ENCODE measurements around the gene LYVE1.

Gene LYVE1

DNA sequence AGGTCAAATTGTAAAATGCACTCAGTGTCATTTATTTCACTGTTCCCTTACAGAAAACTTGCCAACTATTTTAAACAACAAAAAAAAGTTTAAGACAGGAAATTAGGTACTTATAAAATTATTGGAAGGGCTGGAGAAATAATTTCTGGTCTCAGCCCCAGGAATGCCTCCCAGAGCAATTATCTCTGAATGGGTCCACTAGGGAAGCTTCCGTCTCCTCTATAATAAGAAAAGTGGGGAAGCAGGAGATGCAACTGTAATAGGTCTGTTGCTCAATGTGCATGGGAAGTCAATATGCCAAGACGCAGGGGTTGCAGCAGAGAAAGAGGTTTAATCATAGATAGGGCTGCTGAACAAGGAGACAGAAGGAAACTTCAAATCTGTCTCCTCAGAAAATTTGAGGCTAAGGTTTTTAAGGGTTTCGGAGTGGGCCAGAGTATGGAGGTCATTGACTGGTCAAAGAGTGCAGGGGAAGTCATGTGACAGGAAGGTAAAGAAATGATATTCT is 16.6 kb downstream of the LYVE1 start:
- DNase-seq = no peak

DNA sequence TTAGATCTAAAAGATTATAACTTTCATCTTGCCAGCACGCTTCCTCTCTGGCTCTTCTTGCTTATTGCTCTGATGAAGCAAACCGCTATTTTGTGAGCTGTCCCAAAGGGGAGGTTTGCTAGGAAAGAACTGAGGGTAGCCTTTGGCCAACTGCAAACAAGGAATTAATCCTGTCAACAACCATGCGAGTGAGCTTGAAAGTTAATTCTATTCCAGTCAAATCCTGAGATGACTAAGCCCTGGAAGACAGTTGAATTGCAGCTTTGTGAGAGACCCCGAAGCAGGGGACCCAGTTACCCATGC is 17.2 kb downstream of the LYVE1 start:
- no peak for DNase-seq

DNA sequence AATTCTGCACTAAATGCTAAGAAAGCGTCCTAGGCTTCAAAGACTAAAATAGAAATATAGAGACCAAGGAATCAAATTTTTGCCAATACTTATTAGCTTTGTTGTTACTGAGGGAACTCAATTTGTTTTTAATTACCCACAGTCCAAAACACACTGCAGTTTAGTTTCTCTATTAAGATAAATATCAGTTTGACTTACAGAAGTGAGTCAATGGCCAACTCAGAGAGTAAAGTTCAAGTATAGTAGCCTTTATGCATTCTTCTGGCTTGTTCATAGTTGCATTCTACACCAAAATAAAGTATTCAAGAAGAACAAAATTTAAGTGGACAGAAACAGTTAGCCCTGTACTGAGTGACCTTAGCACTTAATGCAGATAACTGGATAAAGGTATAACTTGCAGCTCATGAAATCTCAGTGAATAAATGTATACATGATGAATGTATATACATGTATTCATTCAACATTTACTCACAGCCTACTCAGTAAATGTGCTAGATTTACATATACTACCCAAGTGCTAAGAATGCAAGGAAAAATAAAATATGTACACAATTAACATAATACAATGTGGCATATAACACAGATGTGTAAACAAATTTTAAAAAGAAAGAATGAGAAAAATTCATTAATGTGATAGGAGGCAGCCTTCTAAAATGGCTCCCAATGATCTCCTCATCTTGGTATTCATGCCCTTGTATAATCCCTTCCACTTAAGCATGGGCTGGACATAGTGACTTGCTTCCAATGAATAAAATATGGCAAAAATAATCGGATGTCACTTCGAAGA is 17.8 kb downstream of the LYVE1 start:
- DNase-seq = no peak

DNA sequence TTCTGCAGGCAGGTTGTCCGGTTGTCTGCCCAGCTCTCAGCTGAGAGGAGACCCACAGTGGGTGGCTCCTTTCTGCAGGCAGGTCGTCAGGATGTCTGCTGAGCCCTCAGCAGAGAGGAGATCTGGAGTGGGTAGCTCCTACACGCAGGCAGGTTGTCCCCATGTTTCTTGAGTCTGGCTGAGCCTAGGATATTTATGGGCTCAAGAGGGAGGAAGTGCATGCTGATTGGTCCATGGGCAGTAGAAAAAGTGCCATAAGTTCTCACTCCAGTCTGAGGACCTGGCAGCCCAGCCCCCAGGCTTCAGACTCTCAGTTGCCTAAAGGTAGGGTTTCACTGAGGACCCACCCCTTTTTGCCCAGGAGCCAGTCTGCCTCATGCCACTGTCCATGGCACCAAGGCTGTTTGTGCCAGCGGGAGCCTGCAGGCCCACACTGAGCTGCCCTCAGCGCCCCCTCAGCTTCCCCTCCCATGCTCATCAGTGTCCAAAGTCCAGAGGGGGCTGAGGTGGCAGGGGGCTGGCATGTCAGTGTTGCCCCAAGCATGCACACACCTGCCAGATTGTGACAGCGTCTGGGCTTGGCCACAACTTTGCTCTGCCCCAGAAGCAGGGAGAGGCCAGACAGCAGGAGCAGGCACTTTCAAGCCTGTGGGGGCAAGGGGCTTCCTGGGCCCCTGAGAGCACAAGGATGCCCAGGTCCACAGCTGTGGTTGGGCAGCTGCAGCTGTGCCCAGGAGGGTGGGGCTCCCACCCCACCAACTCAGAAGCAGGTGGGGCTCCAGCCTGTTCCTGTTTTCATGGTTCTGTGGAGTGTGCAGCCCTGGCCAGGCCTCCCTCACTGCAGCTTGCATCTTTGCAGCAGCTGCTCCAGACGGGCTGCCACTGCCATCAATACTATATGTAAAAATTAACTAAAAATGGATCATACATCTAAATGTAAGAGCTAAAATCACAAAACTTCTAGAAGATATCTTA is 23.7 kb downstream of the LYVE1 start:
- DNase-seq = no peak

DNA sequence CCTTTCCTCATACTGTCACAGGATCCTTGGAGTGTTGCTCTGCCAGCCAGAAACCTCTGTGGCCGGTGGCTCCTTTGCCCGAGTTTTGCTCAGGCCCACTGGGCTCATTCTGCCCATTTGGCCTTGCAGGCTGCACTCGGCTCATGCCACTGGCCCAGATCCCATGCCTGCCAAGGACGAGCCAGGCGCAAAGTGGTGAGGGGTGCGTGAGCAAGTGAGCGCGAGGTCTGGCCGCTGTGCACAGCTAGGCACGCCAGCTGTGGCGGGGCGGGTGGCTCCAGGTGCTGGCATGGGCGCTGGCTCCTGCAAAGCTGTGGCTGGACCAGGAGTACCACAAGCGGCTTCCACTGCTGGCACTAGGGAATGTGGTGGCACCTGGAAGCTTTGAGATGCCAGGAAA is 24.7 kb downstream of the LYVE1 start:
- DNase-seq = no peak

DNA sequence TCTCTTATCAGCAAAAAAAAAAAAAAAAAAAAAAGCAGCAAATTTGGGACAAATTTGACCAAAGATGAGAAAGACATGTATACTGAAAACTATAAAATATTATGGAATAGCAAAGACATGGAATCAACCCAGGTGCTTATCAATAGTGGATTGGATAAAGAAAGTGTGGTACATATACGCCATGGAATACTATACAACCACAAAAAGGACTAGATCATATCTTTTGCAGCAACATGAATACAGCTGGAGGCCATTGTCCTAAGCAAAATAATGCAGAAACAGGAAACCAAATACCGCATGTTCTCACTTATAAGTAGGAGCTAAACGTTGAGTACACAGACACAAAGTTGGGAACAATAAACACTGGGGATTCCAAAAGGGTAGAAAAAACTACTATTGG is 25.7 kb downstream of the LYVE1 start:
- DNase-seq = no peak

DNA sequence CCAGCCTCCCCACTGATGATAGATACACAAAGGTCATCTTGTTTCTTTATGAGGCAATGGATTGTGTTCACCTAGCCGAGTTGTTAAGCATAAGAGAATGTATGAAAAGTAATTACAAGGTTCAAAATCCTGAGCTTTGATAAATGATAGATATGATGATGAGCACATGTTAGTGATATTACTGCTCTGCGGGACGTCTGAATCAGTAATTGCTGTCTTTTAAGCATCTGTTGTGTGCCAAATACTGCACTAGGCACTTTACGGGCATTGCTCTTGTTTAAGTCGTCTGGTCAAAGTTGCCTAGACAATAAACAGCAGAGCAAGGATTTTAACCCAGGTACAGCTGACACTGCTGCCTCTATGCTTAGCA is 26.9 kb downstream of the LYVE1 start:
- no peak for DNase-seq

DNA sequence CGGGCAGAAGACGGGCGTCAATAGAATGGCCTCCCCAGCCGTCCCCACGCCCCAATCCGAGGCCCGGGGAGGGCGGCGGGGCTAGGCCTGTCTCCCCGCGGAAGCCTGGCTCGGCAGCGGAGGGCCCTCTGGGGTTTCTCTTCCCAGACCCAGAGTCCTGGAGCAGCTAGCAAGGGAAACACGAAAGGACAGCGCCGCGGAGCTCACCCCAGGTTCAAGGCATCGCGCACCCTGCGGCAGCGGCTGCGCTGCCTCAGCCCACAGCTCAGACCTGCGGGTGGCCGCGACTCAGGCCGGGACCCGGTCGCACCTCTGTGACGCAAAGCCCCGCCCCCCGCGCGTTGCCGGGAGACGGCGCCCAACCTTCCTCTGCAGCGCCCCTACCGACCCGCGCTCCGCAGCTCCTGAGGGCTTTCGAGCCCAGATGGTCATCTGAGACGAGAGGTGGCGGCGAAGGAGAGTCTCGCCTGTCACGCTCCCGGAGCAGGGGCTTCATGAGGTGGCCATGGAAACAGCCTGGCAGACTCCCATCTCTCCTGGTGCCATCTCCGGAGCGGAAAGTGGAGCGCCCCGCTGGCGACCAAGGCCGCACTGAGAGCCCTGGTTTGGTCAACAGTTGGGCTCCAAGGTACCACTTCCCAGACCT is 27.4 kb downstream of the LYVE1 start, which contains the start of gene RNF141:
Gene RNF141 (minus strand): TSS at position 273 of the 646 bp plus-strand sequence. CDS start 7,029 bp downstream, outside the sequence.
- peak; percentile 78 for DNase-seq

DNA sequence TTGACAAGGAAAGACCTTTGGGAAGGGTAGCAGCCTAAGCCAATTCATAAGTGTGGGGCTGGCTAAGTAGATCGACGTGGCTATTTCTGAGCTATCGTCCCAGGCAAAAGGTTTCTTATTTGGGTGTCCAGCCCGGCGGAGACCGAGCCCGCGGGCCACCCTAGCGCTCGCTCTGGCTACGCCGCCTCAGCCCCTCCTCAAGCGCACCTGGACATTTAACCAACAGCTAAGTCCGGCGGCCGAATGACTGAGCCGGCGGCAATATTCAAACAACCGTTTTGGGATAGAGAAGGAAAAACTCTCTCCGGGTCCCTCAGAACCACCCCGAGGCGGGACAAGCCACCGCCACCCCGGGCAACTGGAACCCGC is 27.9 kb downstream of the LYVE1 start:
- no peak for DNase-seq

DNA sequence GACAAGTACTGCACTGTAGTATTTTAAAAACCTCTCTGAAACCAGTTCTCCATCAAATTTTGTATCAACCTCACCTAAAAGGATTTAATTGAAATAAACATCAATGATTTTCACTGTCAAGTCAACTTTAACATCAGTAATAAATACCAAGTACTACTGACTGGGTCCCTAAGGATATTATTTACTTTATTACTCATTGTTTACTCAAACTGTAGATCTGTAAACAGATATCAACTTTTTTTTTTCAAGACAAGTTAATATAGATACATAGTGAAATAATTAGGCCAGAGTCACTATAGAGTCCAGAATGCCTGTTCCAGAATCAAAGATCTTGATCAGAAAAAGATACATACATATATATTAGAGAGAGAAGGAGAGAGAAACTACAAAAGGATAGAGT is 29.1 kb downstream of the LYVE1 start:
- DNase-seq = no peak

DNA sequence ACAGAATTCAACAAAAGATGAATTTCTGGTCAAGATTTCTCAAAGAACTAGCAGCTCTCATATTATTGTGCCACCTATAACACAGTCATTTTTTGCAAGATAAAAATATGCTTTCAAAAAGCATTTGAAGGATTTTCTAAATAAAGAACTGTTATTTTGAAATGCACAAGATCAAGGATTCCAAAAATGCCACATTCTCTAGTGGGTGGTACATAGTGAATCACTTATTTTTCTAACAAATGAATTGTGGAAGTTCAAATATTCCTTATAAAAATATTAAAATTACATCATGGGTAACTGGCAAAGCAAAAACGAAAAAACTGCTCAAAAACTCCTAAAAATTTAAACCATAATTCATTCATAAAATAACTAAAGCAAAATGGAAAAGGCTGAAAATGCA is 29.5 kb downstream of the LYVE1 start:
- DNase-seq = no peak

DNA sequence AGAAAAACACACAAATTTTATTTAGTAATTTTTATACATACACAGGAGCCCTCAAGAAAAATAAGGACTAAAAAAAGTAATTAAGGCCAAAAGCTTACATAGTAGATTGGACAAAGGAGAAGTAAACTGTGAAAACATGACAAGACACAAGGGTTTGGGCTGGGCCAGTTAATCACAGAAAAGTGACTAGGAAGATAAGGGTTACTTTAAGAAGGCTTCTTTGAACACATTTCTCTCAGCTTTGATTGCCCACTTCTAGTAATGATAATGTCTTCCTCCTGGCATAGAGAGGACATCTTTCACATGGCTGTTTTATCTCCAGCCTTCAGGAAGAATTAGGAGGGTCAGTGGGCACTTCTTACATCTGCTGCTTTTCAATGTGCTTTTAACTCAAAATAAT is 30.9 kb downstream of the LYVE1 start:
- DNase-seq = no peak

DNA sequence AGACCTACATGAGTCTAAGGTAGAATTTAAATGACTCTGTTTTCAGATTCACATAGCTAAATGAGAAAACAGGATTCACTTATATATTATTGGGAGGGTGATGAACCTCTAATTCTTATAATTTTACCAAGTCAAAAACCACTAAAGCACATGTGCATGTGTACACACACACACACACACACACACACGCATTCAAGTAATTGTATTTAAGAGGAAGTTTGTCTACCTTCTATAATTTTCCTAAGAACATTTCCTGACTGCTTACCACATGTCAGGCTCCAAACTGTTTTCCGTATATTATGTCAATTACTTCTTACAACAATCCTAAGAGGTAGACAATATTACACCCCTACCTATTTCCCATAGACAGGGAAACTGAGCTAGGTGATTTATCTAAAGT is 34.1 kb downstream of the LYVE1 start:
- no peak for DNase-seq

DNA sequence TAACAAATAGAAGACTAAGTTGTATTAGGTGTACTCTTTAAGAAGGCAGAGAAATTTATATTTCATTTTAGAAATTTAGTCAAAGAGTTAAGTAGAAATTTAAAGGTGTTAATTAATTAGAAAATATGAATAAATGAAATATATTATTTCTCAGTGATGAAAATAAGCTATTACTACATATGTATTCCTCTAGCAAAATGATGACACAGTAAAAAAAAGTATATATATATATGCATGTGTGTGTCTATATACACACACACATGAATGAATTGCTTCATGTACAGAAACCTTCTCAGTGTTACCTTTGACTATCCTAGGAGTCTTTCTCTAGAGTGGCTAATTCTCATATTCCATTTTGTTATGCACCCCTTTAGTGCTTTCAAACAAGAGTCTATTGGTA is 35.1 kb downstream of the LYVE1 start:
- no peak for DNase-seq

DNA sequence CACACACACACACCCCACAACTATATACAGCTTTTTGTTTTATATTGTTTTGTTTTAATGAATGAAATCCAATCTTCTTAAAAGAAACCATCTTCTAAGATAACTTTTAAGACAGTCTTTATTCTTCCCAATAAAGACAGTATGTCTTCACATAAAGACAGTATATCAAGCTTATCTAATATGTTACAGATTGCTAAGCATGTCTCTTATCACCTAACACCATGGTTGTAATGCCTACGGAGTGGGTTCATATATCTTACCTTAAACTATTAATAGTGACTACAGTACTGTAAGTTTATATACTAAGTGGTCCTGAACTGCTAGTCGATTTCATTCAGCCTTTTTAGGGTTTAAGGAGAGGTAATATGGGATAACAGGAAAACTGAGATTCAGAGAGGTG is 35.9 kb downstream of the LYVE1 start:
- DNase-seq = no peak

DNA sequence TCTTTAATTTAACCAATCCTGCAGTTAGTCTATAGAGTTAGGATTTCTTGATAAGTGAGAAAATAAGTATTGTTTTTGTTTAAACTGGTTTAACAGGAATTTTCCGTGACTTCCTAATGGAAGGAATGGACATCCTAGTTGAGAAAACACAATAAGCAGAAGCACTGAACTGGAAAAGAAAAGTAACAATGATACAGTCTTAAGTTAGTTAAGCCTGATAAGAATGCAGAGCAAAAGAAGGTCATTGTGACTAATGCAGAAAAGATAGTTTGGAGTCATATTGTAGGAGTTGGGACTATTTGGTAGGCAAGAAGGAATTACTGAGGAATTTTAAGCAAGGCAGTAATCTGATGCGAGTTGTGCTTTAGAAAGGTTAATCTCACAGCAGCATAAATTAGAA is 39.2 kb downstream of the LYVE1 start:
- DNase-seq = no peak

DNA sequence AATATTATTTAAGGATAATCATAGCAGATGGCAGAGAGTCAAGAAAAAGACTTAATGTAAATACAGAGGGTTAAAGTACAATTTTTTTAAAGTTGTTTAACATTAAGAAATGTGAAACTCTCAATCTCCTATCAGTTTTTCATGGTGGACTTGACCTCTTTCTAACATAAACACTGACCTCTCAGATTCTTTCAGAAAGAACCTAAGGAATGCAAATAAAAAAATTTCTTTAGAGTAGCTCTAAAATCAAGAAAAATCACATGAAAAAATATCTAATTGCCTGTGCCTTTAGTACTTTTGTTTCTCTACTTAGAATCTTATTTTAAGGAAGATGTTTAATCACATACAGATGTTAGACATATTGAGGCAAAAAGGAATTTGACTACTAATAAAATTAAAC is 40.3 kb downstream of the LYVE1 start:
- DNase-seq = no peak

DNA sequence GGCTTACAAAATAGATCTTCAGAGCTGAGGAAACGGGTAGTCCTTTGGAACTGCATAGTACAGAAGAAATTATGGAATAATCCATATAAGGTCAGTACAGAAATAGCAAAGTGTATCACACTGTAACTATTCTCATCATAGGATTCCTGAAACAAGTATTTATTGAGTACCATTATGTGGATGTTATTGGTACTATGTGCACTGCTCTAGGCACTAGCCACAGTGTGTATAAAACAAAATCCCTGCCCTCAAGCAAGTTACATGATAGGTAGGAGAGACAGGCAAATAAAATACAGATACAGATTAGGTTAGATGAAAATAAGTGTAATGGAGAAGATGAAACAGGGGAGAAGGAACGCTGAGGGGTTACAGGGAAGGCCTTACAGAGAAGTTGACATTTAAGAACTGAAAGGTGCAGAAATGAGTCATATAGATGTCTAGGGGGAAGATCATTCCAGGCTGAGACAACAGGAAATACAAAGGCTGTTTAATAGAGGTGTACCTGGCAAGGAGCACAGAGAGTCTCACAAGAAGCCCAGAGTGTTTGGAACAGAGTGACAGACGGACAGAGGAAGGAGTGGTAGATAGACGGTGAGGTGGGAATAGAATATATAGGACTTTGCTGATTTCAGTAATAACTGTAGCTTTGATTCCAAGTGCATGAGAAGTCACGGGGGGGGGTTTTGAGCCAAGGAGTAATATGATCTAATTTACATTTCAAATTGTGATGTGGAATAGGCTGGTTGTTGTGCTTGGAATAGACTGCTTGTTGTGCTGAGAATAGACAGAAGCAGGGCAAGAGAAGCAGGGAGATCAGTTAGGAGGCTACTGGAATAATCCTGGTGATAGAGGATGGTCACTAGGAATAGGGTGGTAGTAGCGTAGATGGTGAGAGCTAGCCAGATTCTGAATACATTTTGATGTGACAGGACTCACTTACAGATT is 41.2 kb downstream of the LYVE1 start:
- no peak for DNase-seq

DNA sequence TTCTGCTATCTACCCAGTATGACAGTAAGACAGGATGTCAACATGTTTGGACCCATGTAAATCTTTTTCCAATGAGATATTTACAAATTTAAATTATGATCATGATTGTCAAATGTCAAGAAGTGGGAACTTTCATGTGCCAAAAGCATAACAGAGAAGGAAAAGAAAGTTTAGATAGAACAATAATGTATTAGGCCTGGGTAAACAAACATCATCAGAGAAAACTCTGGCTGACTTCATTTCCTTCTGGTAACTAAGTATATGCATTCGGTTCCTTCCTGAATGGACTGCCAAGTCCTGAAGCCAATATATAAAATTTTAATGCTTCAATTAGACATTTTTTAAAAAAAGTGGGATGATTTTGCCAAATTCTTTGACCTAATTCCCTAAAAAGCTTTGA is 44.0 kb downstream of the LYVE1 start:
- DNase-seq = no peak

DNA sequence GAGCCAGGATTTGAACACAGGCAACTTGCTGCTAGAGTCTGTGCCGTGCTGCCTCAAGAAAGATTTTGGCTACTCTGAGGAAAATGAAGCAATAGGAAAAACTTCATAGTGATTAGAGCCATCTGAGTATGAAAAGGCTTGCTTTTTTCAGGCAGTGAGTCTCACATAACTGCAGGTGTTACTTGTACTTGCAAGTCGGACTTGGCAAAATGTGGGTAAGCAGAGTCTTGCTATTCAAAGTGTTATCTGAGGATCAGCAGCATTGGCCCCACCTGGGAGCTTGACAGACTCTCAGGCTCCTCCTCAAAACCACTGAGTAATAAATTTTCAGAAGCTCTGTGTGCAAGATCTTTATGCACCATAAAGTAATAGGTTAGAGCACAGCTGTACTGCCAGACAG is 45.5 kb downstream of the LYVE1 start:
- DNase-seq = no peak

DNA sequence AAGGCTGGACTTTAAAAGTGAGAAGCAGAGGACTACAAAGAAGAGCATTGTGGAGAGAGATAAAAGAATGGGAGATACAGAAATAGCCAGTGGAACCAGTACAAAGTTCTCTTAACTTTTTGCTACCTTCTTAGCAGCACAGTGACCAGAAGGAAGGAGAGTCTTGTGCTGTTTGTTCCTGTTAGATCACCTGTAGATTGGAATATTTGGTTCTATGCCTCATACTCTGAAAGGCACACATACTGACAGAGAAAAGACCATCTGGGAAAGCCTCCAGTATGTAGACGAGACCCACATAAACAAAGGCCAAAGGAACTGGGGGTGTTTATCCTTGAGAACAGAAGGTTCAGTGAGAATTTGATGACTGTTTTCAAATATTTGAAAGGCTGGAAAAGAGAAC is 46.2 kb downstream of the LYVE1 start:
- no peak for DNase-seq

DNA sequence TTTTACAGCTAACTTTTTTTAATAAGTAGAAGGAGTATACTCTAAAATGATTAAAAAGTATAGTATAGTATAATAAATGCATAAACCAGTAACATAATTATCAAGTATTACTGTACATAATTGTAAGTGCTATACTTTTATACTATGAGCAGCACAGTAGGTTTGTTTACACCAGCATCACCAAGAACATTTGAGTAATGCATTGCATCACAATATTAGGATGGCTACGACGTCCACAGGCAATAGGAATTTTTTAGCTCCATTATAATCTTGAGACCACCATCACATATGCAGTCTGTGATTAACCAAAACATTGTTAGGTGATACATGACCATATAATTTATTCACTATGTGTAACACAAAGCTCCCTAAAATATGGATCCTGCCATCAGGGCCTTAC is 47.9 kb downstream of the LYVE1 start:
- no peak for DNase-seq

DNA sequence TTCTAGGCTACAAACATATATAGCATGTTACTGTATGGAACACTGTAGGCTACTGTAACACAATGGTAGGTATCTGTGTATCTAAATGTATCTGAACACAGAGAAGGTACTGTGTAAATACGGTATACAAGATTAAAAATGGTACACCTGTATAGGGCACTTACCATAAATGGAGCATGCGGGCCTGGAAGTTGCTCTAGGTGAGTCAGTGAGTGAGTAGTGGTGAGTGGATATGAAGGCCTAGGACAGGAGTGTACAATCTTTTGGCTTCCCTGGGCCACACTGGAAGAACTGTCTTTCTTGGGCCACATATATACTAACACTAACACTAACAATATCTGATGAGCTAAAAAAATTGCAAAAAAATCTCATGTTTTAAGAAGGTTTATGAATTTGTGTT is 48.8 kb downstream of the LYVE1 start:
- DNase-seq = no peak
